ENCODE measurements around the gene ATCAY.
"Not testable (repeated sequence)": the region's sequence is repeated elsewhere in the genome, so short reads cannot be mapped to it uniquely, and the experiment has no call there.

The ATCAY gene

GRCh38 chr19:3857449-3858003 lies 23.0 kb upstream of the ATCAY start:
- DNase-seq (ENCODE audit: low spot score), result no peak

GRCh38 chr19:3860499-3860898 lies 20.0 kb upstream of the ATCAY start:
- DNase-seq (ENCODE audit: low spot score), result no peak

GRCh38 chr19:3862826-3863500 lies 17.5 kb upstream of the ATCAY start:
- no peak for DNase-seq (ENCODE audit: low spot score)

GRCh38 chr19:3863648-3864047 lies 16.8 kb upstream of the ATCAY start:
- DNase-seq (ENCODE audit: low spot score), result no peak

- DNase-seq (ENCODE audit: low spot score), result no peak
These were observed 13.4 kb upstream of the ATCAY start for GRCh38 chr19:3866910-3867638.

GRCh38 chr19:3867971-3868769 lies 12.3 kb upstream of the ATCAY start:
- DNase-seq (ENCODE audit: low spot score), result no peak

- no peak for DNase-seq (ENCODE audit: low spot score)
These were observed 11.6 kb upstream of the ATCAY start, which contains the start of gene ZFR2 for GRCh38 chr19:3868770-3869456. TSS of gene ZFR2 (minus strand) at chr19:3869038. CDS start at chr19:3869017, 21 bp downstream.

- no peak for DNase-seq (ENCODE audit: low spot score)
These were observed 7.3 kb upstream of the ATCAY start for GRCh38 chr19:3873151-3873550.

GRCh38 chr19:3874695-3875094 lies 5.8 kb upstream of the ATCAY start:
- not testable (repeated sequence) for DNase-seq (ENCODE audit: low spot score)

GRCh38 chr19:3879656-3880055 lies 829 bp upstream of the ATCAY start:
- DNase-seq (ENCODE audit: low spot score), result no peak

GRCh38 chr19:3881272-3882040 lies 971 bp downstream of the ATCAY start:
- DNase-seq (ENCODE audit: low spot score), result no peak

- DNase-seq (ENCODE audit: low spot score), result no peak
These were observed 1.5 kb downstream of the ATCAY start for GRCh38 chr19:3882041-3882384.

GRCh38 chr19:3890591-3890990 lies 10.1 kb downstream of the ATCAY start:
- DNase-seq (ENCODE audit: low spot score), result no peak

- DNase-seq (ENCODE audit: low spot score), result no peak
These were observed 13.2 kb downstream of the ATCAY start for GRCh38 chr19:3893509-3894179.

GRCh38 chr19:3894959-3895358 lies 14.5 kb downstream of the ATCAY start:
- not testable (repeated sequence) for DNase-seq (ENCODE audit: low spot score)

- no peak for DNase-seq (ENCODE audit: low spot score)
These were observed 15.3 kb downstream of the ATCAY start for GRCh38 chr19:3895788-3896187.

GRCh38 chr19:3897936-3898335 lies 17.5 kb downstream of the ATCAY start:
- DNase-seq (ENCODE audit: low spot score), result no peak

GRCh38 chr19:3898426-3898825 lies 17.9 kb downstream of the ATCAY start:
- DNase-seq (ENCODE audit: low spot score), result no peak

- DNase-seq (ENCODE audit: low spot score), result no peak
These were observed 19.2 kb downstream of the ATCAY start for GRCh38 chr19:3899531-3900294.
